Measurements from ENCODE around the gene OSTC. TPM values are rescaled to one million over a fixed set of nuclear protein-coding genes. Genes with fewer than 3 reads are reported as not detected.

OSTC gene
- total RNA-seq, 2 experiments from 2014 or later, result 81.4 to 85.1 TPM

GRCh38 chr4:108662629-108663028 lies 12.2 kb downstream of the OSTC start:
- DNase-seq, result no peak
- H3K9me3 Mint-ChIP-seq, result no peaks in the 10 kb centered on the region
- H3K4me1 Mint-ChIP-seq, result no peaks in the 10 kb centered on the region
- H3K36me3 Mint-ChIP-seq (ENCODE audit: low read depth), result peaks cover 47% of the 10 kb centered on the region
- no peak overlapping the region for H3K4me3 Mint-ChIP-seq
- POLR2A ChIA-PET, result interaction anchor here (2.3 kb wide), 1 partner anchor 13 kb away, joined by 7 read pairs; the partner anchor contains the start of gene OSTC
- H3K27me3 Mint-ChIP-seq, result no peaks in the 10 kb centered on the region
- CTCF ChIA-PET, result no interaction called here
- no peak overlapping the region for H3K27ac Mint-ChIP-seq

- Mint-ChIP-seq H3K4me3 (no peak overlapping the region), H3K27ac (no peak overlapping the region)
Observed at GRCh38 chr4:108674356-108674977, 24.1 kb downstream of the OSTC start.

GRCh38 chr4:108681321-108681809 lies 31.0 kb downstream of the OSTC start:
- no peak overlapping the region for H3K4me3 Mint-ChIP-seq
- DNase-seq, result no peak
- ChIA-PET CTCF (no interaction called here), POLR2A (no interaction called here)
- H3K36me3 Mint-ChIP-seq (ENCODE audit: low read depth), result peaks cover 3% of the 10 kb centered on the region
- no peaks in the 10 kb centered on the region for H3K9me3 Mint-ChIP-seq
- H3K27ac Mint-ChIP-seq, result no peak overlapping the region
- H3K27me3 Mint-ChIP-seq, result no peaks in the 10 kb centered on the region
- no peaks in the 10 kb centered on the region for H3K4me1 Mint-ChIP-seq

More at GRCh38 chr4:108674356-108674977, 24.1 kb downstream of the OSTC start:
- Mint-ChIP-seq H3K4me1 (no peaks in the 10 kb centered on the region), H3K36me3 (ENCODE audit: low read depth) (peaks cover 16% of the 10 kb centered on the region), H3K27me3 (no peaks in the 10 kb centered on the region), H3K9me3 (no peaks in the 10 kb centered on the region)
- POLR2A ChIA-PET, result no interaction called here
- DNase-seq, result no peak
- CTCF ChIA-PET, result interaction anchor here (0.6 kb wide), 1 partner anchor 621 kb away, joined by 3 read pairs; no protein-coding TSS in a partner anchor

GRCh38 chr4:108683479-108683878 lies 33.1 kb downstream of the OSTC start:
- no peak overlapping the region for H3K27ac Mint-ChIP-seq
- CTCF ChIA-PET, result interaction anchor here (0.8 kb wide), 1 partner anchor 610 kb away, joined by 3 read pairs; no protein-coding TSS in a partner anchor
- no peaks in the 10 kb centered on the region for H3K4me1 Mint-ChIP-seq
- POLR2A ChIA-PET, result no interaction called here
- no peak for DNase-seq
- H3K4me3 Mint-ChIP-seq, result no peak overlapping the region
- H3K27me3 Mint-ChIP-seq, result no peaks in the 10 kb centered on the region
- no peaks in the 10 kb centered on the region for H3K9me3 Mint-ChIP-seq
- no peaks in the 10 kb centered on the region for H3K36me3 Mint-ChIP-seq (ENCODE audit: low read depth)

GRCh38 chr4:108685036-108685686 lies 34.8 kb downstream of the OSTC start:
- POLR2A ChIA-PET, result interaction anchor here (0.7 kb wide), 1 partner anchor 67 kb away, joined by 3 read pairs; no protein-coding TSS in a partner anchor
- Mint-ChIP-seq H3K4me1 (no peaks in the 10 kb centered on the region), H3K4me3 (no peak overlapping the region), H3K27me3 (no peaks in the 10 kb centered on the region), H3K9me3 (no peaks in the 10 kb centered on the region), H3K27ac (no peak overlapping the region), H3K36me3 (ENCODE audit: low read depth) (no peaks in the 10 kb centered on the region)
- CTCF ChIA-PET, result interaction anchor here (0.7 kb wide), 1 partner anchor 735 kb away, joined by 4 read pairs; no protein-coding TSS in a partner anchor
- no peak for DNase-seq

GRCh38 chr4:108690738-108691137 lies 40.3 kb downstream of the OSTC start:
- no peaks in the 10 kb centered on the region for H3K9me3 Mint-ChIP-seq
- H3K36me3 Mint-ChIP-seq (ENCODE audit: low read depth), result no peaks in the 10 kb centered on the region
- CTCF ChIA-PET, result no interaction called here
- H3K27me3 Mint-ChIP-seq, result no peaks in the 10 kb centered on the region
- no peaks in the 10 kb centered on the region for H3K4me1 Mint-ChIP-seq
- POLR2A ChIA-PET, result no interaction called here
- no peak overlapping the region for H3K4me3 Mint-ChIP-seq
- DNase-seq, result no peak
- no peak overlapping the region for H3K27ac Mint-ChIP-seq

GRCh38 chr4:108693211-108693610 lies 42.8 kb downstream of the OSTC start:
- Mint-ChIP-seq H3K4me1 (no peaks in the 10 kb centered on the region), H3K4me3 (no peak overlapping the region), H3K27me3 (no peaks in the 10 kb centered on the region), H3K27ac (no peak overlapping the region), H3K36me3 (ENCODE audit: low read depth) (no peaks in the 10 kb centered on the region), H3K9me3 (no peaks in the 10 kb centered on the region)
- DNase-seq, result no peak
- POLR2A ChIA-PET, result no interaction called here
- CTCF ChIA-PET, result no interaction called here

GRCh38 chr4:108693819-108694218 lies 43.4 kb downstream of the OSTC start:
- Mint-ChIP-seq H3K36me3 (ENCODE audit: low read depth) (no peaks in the 10 kb centered on the region), H3K27me3 (no peaks in the 10 kb centered on the region), H3K27ac (no peak overlapping the region), H3K9me3 (no peaks in the 10 kb centered on the region), H3K4me3 (no peak overlapping the region), H3K4me1 (no peaks in the 10 kb centered on the region)
- CTCF ChIA-PET, result no interaction called here
- DNase-seq, result no peak
- POLR2A ChIA-PET, result no interaction called here

GRCh38 chr4:108694423-108694822 lies 44.0 kb downstream of the OSTC start:
- no peaks in the 10 kb centered on the region for H3K36me3 Mint-ChIP-seq (ENCODE audit: low read depth)
- POLR2A ChIA-PET, result no interaction called here
- H3K9me3 Mint-ChIP-seq, result no peaks in the 10 kb centered on the region
- H3K4me3 Mint-ChIP-seq, result no peak overlapping the region
- CTCF ChIA-PET, result no interaction called here
- no peak overlapping the region for H3K27ac Mint-ChIP-seq
- H3K4me1 Mint-ChIP-seq, result no peaks in the 10 kb centered on the region
- no peak for DNase-seq
- no peaks in the 10 kb centered on the region for H3K27me3 Mint-ChIP-seq

GRCh38 chr4:108695062-108695461 lies 44.7 kb downstream of the OSTC start:
- CTCF ChIA-PET, result no interaction called here
- no peak overlapping the region for H3K27ac Mint-ChIP-seq

GRCh38 chr4:108696160-108696559 lies 45.8 kb downstream of the OSTC start:
- POLR2A ChIA-PET, result no interaction called here
- Mint-ChIP-seq H3K9me3 (no peaks in the 10 kb centered on the region), H3K27ac (no peak overlapping the region), H3K27me3 (peaks cover 3% of the 10 kb centered on the region), H3K36me3 (ENCODE audit: low read depth) (no peaks in the 10 kb centered on the region), H3K4me1 (no peaks in the 10 kb centered on the region), H3K4me3 (no peak overlapping the region)
- no peak for DNase-seq
- CTCF ChIA-PET, result no interaction called here

More at GRCh38 chr4:108695062-108695461, 44.7 kb downstream of the OSTC start:
- Mint-ChIP-seq H3K9me3 (no peaks in the 10 kb centered on the region), H3K4me1 (no peaks in the 10 kb centered on the region), H3K36me3 (ENCODE audit: low read depth) (no peaks in the 10 kb centered on the region), H3K4me3 (no peak overlapping the region), H3K27me3 (peaks cover under 1% of the 10 kb centered on the region)
- POLR2A ChIA-PET, result no interaction called here
- no peak for DNase-seq

GRCh38 chr4:108700081-108700757 lies 49.8 kb downstream of the OSTC start:
- Mint-ChIP-seq H3K4me3 (no peak overlapping the region), H3K9me3 (no peaks in the 10 kb centered on the region), H3K27ac (no peak overlapping the region), H3K27me3 (peaks cover 3% of the 10 kb centered on the region), H3K36me3 (ENCODE audit: low read depth) (no peaks in the 10 kb centered on the region), H3K4me1 (peaks cover 13% of the 10 kb centered on the region)
- CTCF ChIA-PET, result interaction anchor here (0.6 kb wide), 1 partner anchor 27 kb away, joined by 3 read pairs; no protein-coding TSS in a partner anchor
- DNase-seq, result no peak
- POLR2A ChIA-PET, result no interaction called here

- POLR2A ChIA-PET, result no interaction called here
- no peaks in the 10 kb centered on the region for H3K36me3 Mint-ChIP-seq (ENCODE audit: low read depth)
- H3K4me1 Mint-ChIP-seq, result peaks cover 13% of the 10 kb centered on the region
- no peak for DNase-seq
- CTCF ChIA-PET, result no interaction called here
- peaks cover 3% of the 10 kb centered on the region for H3K27me3 Mint-ChIP-seq
- no peak overlapping the region for H3K27ac Mint-ChIP-seq
- H3K4me3 Mint-ChIP-seq, result no peak overlapping the region
- no peaks in the 10 kb centered on the region for H3K9me3 Mint-ChIP-seq
Observed at GRCh38 chr4:108702960-108703359, 52.6 kb downstream of the OSTC start.
